GM19324 (cell line): ENCODE data around the gene BST1.
A peak's percentile ranks its signal among the peaks of the same experiment; 100 is the strongest.

Source experiments
- ATAC-seq: cut with Tn5 transposase; IDR thresholded peaks from one replicate; pipeline ENCODE4 v1.9.1; 2021; ENCODE audit warnings: mild to moderate bottlenecking, moderate library complexity; ENCODE audit not compliant: unreplicated experiment, low FRiP score

Gene BST1

DNA sequence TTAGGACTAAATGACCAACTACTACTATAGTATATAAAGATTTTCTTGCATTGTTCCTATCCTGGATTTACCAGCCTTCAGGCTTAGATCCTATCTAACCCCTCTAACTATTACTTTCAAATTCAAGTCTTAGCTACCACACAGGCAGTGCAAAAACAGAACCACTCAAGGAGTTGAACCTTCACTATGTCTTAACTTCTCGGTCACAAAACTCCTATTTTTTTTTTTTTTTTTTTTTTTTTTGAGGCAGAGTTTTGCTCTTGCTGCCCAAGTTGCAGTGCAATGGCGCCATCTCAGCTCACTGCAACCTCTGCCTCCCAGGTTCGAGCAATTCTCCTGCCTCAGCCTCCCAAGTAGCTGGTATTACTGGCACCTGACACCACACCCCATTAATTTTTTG is 27.5 kb upstream of the BST1 start:
- ATAC-seq, result no peak

DNA sequence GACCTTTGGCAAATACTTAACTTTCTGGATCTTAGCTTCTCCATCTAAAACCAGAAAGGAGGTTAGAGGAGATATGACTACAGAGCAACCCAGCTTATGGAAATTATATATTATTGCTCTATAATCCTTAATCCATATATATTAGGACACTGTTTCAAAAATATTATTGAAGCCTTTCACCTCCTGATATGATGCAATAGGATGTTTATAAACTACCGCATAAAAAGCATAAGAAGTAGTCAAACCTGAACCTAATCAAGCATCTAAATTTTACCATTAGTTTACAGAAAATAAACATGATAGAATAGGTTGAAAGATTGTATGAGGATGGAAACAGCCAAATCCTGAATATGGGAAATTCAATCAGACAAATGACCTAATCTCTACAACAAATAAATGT is 26.8 kb upstream of the BST1 start:
- ATAC-seq, result no peak

DNA sequence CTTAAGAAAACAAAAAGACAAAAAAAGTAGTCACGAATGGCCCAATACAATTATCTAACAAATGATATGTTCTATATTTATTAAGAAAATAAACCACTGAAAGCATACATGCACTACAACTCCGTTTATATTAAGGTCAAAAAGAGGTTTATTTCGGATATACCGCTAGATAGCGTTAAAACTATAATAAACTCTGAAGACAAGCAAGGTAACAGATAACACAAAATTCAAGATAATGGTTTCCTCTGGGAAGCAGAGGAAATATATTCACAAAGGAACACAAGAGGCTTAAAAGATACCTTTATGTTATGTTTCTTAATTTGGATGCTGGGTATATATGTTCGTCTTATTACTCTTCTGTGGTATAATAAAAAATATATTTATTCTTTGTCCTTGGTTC is 26.0 kb upstream of the BST1 start:
- ATAC-seq, result no peak

DNA sequence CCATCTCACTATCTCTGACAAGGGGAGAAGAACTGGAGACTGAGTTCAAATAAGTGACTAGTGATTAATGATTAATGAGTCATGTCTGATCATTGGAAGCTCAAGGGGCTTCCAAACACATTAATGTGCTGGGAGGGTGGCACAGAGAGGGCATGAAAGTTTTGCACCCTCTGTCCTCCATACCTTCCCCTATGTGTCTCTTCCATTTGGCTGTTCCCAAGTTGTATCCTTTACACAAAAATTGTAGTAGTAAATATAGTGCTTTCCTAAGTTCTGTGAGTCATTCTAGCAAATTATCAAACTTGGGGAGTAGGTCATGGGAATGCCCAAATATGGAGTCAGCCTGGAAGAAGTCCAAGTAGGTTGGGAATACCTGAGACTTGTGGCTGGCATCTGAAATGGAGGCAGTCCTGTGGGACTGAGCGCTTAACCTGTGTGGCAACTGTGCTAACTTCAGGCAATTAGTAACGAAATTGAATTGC is 25.3 kb upstream of the BST1 start:
- no peak for ATAC-seq

DNA sequence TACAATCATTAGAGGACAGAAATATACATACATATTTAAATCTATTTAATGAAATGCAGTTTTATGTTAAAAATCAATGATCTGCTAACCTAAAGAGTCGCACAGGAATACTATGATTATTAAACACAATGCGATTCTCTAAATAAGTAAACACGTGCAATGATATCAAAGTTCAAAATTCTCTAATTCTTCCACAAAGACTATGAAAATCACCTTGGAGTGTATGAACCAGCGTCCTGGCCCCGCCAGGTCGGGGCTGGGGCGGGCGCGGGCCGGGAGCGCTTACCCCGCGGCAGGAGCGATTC is 21.8 kb upstream of the BST1 start:
- ATAC-seq, result no peak

DNA sequence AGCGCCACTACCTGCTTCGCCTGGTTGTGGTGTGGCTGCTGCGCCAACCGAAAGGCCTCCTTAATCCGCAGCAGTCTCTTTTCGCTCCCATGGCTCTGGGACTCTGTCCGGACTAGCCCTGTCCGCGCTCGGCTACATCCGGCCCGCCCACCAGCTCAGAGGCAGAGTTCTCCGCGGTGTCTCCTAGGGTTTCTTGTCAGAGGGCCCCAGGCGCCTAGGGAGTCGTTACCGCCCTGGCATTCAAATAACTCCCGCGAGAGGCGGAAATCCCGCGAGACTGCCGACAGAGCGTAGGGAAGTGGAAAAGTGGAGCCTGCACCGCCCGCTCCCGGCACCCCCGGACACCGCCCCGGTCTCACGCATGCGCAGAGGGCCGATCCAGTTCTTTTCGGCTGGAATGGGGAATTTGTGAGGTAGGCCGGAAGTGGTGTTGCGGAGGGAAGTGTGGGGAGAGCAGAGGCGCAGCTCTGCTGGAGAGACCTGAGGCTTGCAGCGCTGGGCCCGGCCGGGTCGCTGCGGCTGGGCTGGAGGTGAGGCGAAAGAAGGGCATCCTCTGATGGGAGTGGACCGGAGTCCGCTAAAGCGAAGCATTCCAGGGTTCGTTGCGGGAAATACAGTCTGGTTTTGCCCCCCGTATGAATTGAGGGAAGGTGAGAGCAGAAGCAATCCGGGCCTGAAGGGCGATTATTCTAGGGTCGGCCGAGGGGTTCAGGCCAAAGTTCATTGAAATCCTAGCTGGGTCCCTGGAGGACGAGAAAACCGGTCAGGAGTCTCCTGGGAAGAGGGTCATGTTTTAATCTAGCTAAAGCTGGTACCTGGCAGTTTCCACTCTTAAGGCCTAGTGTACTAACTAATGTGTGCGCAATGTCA is 21.3 kb upstream of the BST1 start, which contains the start of gene FAM200B:
Gene FAM200B, plus strand, starts transcription at position 456 of the 870 bp plus-strand sequence. CDS start 5,151 bp downstream, outside the sequence.
- ATAC-seq, result peak; percentile 96

DNA sequence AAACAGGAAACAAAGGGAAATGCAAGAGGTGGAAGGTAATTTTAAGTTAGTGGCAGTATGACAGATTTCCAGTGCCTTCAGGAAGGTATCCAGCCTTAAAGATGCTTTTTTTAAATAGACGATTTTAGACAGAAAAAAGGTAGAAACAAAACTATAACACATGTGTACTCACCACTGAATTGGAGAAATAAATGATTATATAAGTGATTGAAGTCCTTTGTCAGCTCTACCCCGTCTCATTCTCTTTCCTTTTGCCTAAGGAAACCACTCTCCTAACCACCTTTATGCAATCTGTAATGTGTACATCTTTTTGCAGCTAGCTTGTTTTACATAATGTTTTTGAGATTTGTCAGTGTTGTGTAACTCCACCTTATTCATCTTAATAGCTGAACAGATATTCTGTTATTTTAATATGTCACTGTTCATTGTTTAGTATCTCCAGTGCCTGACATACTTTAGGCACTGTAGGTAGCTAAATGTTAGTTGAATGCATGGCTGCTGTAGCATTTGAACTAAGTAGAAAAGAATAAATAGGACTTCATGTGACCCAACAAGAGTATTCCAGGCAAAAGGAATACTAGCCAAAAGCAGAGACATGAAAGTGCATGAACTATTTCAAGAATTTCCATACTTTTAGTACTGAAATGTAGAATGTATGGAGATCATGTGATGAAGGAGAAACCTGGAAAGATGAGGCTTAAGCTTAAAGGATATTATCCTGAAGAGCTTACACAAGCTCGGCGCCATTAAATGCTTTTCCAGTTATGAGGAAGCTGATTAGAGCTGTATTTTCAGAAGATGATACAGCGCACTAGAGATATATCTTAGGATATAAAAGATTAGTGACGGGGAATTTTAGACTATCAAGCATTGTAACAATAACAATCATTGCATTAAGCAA is 20.4 kb upstream of the BST1 start:
- ATAC-seq, result no peak

DNA sequence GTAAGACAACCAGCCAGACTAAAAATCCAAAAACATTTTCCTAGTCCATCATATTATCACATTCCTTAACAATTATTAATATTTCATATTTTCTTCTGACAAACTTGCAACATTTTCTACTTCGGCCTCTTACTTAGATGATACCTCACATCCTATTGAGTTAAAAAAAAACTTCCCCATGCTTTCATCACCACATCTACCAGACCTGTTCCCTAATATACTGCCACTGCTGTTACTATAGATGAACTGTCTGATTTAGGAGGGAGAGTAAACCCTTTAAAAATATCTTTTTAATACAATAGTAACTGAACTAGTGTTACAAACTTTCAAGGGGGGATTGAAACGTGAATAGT is 19.7 kb upstream of the BST1 start:
- ATAC-seq, result no peak

DNA sequence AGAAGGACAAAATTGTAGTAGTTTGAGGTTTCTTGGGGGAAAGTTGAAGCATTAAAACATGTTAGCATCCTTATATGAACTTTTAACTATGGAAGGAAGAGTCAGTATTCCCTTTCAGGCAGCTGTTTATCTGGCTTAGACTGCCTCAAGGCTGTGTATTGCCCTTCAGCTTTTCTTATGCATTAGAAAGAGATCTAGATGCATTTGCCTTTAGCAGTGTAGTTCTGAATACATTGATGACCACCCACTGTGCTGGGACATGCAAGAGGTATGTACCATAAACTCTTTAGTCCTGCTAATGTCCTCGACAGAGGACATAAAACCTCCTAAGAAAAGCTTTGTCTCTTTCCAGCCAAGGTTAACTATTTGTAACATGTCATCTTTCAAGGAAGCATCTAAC is 18.4 kb upstream of the BST1 start:
- ATAC-seq, result no peak

DNA sequence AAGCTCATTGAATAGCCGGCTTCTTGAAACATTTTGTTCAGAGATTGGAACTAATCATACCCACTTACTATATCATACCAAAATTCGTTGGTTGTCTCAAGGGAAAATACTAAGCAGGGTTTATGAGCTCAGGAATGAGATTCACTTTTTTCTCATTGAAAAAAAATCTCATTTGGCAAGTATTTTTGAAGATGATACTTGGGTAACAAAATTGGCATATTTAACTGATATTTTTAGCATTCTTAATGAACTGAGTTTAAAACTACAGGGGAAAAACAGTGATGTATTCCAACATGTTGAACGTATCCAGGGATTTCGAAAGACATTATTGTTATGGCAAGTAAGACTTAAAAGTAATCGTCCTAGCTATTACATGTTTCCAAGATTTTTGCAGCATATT is 14.8 kb upstream of the BST1 start:
- no peak for ATAC-seq

DNA sequence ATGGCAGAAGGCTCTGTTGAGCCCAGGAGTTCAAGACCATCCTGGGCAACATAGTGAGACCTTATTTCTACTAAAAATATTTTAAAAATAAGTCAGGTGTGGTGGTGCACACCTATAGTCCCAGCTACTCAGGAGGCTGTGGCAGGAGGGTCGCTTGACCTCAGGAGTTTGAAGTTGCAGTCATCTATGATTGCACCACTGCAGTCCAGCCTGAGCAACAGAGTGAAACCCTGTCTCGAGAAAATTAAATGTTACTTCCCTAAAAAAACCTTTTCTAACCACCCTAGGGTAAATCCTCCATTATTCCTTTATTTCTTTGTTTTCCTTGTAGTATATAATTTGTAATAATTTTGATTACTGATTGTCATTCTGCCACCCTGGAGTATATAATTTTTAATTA is 13.3 kb upstream of the BST1 start:
- no peak for ATAC-seq

DNA sequence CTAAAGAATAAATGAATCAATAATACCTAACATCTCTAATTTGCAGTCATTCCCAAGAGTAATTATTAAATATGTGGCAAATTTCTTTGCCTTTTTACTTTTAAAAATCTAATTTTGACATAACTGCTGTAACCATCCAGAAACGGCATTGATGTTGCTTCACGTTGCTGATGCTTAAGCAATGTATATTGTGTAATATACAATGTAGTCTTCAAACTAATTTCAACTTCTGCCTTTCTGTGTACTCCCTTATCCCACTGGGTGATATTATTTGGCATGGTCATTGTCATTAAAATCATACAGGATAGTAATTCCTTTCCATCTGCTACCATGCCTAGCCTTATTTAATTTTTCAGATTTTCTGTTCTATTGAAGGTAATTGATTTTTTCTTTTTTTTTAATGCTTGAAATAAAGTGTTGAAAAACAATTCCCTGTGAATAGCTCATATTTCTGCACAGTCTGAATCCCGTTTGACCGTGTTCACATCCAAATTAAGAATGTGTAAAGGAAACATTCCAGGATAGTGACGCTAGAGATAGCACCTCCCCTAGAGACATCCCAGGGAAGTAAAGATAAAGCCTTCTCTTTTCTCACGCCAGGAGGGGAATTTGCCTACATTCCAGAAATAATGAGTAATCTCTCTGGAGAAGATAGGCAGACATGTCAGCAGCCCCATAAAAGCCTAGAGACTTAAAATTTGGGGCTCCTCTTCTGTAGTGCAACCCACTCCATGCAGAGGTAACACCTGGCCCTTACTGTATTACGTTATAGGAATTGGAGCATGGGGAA is 12.7 kb upstream of the BST1 start:
- ATAC-seq, result no peak

DNA sequence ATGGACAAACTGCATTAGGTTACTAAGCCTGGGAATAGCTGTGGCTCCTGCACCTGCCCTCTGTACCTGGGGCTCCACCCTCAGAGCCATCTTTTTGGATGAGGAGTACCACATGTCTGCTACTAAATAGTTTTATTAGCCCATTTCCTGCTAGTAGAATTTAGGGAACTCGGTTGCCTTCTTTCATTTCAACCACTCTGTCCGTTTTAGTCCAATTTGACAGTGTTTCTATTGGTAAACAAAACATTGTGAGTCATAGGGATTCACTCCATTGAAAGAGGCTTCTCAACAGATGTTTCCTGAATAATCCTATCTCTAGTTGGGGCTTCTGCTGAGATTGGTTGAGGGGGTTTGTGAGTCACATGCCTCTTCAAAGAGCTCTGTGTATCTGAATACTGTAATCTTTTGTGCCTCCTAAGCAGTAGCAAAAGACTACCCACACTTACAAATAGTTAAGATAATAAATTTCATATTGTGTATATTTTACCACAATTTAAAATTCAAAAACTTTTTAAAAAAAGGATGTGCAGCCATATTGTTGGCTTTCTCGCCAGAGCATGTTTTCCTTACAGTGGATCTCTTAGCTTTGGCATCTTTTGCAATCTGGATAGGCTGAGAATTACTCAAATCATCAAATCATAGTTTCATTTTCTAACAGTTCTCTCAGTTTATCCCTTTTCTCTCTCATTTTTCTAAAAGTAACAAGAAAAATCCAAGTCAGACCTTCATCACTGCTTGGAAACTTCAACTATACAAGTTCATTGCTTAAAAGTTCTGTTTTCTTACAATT is 11.3 kb upstream of the BST1 start:
- ATAC-seq, result no peak

DNA sequence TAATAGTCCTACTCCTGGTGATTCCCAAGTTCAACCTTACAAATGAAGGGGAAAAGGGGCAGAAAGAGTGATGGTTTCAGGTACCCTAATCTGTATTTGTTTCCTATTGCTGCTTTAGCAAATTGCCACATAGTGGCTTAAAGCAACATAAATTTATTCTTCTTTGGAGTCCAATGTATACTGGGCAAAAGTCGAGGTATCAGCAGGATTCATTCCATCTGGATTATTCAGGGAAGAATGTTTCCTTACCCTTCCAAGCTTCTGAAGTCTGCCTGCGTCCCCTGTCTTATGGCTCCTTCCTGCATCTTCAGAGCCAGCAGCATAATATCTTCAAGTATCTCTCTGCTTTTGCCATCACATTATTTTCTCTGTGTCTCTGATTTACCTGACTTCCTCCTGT is 10.3 kb upstream of the BST1 start:
- ATAC-seq, result no peak

DNA sequence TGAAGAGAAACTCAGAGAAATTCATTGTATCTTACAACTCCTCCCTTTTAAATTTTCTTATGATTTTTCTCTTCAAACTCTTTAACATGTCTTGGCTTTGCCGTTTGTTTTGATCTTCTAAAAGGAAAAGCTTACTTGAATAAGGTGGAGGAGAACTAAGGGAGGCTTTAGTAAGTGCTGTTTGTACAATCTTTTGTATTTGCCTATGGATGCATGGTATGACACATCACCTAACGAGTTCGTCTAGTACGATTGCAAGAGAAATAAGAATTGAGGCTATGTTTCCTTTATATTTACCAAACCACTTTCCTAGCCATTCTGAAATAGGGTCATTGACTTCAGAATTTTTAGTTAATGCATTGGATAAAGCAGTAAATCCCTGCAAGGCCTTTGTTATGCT is 8.4 kb upstream of the BST1 start:
- ATAC-seq, result no peak

DNA sequence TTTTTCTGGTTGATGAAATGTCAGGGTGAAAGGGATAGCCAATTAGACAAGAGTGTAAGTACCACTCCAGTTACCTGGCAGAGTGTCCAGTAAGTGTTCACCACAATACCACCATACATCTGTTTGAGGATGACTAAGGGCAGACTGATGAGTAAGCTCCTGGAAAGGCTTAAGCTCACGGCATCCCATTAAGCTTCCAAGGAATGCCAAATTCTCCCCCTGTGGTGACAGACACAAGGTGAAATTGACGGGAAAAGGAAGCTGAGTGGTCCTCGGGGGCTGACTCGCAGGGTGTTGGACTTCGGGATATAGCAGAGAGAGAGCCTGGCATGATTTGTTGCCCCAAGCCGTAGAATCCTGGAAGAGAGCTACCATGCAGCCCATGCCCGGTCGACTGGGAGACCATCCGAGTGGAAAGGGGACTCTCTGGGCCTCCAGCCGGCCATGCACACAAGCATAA is 7.6 kb upstream of the BST1 start:
- ATAC-seq, result no peak

DNA sequence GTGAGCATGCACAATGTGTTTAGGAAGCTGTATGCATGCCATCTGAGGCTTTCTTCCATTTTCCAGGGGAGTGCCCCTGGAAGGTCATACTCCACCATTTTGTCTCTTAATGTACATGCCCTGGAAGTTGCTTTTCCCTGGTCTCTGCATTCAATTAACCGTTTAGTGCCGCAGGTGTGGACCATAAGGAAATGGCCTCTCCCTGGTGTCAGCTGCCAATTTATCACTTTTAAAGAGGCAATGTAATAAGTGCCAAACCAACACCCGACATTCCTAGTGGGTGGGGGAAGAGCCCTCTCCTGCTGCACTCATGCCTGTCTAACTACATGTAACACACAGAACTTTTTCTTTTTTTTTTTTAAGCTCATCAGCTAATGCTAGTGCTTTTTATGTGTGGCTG is 7.1 kb upstream of the BST1 start:
- no peak for ATAC-seq

DNA sequence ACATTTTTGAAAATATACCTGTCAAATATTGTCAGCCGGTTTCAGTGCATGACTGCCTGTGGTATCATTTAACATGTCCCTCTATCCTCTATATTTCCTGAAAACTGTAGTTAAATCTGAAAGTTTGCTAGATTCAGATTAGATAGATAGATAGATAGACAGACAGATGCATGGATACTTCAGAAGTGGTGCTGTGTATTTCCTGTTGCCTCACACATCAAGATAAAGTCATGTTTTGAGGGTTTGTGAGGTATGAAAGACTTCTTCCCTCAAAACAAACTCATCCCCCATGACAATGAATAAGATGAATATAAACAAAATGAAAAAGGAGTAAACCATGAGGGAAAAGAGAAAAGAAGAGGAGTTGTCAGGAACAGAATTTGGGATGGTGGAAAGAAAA is 6.0 kb upstream of the BST1 start:
- no peak for ATAC-seq

DNA sequence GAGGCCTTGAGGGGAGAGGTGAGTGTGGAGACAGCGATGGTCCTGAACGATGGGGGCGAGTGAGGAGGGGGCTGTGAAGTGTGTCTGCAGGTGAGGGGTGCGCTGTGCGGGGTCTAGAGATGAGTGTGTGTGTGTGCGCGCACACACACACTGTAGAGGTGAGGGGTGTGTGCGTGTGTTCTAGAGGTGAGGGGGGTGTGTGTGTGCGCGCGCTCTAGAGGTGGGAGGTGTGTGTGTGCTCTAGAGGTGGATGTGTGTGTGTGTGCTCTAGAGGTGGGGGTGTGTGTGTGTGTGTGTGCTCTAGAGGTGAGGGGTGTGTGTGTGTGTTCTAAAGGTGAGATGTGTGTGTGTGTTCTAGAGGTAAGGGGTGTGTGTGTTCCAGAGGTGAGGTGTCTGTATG is 574 bp downstream of the BST1 start:
- ATAC-seq, result no peak

DNA sequence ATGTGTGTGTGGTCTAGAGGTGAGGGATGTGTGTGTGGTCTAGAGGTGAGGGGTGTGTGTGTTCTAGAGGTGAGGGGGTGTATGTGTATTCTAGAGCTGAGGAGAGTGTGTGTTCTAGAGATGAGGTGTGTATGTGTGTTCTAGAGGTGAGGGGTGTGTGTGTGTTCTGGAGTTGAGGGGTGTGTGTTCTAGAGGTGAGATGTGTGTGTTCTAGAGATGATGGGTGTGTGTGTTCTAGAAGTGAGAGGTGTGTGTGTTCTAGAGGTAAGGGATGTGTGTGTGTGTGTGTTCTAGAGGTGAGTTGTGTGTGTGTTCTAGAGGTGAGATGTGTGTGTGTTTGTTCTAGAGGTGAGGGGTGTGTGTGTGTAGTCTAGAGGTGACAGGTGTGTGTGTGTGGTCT is 1.3 kb downstream of the BST1 start:
- ATAC-seq, result no peak
